Stimulated activated CD8-positive, alpha-beta memory T cell treated with anti-CD3 and anti-CD28 coated beads, Interleukin-7, amount 100 ng/mL, for 48 hours (primary cell): ENCODE results near the gene C20orf141.
"Not testable (repeated sequence)": the region's sequence is repeated elsewhere in the genome, so short reads cannot be mapped to it uniquely, and the experiment has no call there.

Experiments used
- DNase-seq, 2 donors: peaks; one replicate each; pipeline ENCODE4 v3.0.0-alpha.2; 2020; ENCODE audit warnings: low read depth in 1 of 2; ENCODE audit errors: extremely low read depth in 1 of 2

The C20orf141 gene

DNA sequence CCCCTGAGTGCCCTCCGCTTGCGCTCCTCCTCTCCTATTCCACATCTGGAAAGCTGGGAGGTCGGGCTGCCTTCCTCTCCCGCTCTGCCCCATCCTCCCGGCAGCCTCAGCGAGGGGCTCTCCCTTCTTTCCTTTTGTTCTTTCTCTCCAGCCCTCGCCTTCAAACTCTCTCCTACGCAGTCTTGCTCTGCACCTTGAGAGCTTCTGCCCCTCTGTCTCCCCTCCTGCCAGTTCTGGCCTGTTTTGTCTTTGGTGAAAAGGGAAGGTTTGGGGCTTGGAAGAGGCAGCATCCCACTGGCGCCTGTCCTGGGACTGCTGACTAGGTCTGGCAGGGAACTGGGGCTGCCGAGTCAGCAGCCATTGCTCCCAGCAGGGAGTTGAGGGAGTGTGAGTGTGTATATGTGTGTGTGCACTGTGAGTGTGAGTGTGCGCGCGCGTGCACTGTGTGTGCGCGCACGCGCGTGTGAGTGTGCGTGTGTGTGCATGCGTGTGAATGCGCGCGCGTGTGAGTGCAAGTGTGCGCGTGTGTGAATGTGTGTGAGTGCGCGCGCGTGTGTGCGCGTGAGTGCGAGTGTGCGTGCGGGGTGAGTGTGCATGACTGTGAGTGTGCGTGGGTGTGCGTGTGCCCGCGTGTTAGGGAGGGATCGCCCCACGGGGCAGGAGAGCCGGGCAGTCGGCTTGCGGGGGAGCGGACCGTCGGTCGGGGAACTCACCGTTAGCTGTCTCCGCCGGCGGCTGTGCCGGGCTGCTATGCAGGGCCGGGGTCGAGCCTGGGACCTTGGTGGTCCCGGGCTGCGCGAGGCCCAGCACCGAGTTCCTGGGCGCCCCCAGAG is 14.9 kb upstream of the C20orf141 start:
- no peak for DNase-seq

DNA sequence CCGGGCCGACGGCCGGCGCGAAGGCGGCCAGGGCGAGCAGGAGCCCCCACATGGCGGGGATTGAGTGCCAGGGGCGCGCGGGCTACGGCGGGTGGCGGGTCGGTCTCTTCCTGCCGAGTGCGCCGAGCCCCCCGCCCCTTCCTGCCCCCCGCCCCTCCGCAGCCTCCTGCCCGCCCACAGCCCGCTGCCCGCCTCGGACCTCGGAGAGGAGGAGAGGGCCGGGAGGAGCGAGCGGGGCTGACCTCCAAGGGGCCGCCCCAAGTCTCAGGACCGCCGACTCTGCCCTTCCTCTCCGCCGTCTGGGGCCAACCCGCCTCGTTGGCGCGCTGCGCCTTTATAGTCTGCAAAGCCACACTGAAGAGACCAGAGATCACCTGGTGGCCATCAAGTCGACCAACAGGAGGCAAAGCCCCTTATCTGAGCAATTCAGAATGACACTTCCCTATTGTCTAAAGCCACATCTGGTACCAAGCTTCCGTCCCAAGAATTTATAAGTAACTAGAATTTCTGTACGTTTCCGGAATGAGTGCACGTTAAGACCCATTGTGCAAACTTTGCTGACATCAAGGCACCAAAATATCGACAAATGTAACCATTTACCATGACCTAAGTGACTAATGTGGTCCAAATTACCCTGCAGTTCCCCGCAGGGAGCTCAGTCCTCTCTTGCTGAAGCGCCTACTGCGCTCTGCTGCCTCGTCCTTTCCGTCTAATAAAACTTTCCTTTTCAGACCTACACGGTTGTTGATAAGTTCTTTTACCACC is 14.1 kb upstream of the C20orf141 start, which contains the start of gene CPXM1:
Gene CPXM1, minus strand, starts transcription at position 107 of the 765 bp plus-strand sequence. Its CDS starts 55 bp downstream, at position 52.
- DNase-seq = no peak

DNA sequence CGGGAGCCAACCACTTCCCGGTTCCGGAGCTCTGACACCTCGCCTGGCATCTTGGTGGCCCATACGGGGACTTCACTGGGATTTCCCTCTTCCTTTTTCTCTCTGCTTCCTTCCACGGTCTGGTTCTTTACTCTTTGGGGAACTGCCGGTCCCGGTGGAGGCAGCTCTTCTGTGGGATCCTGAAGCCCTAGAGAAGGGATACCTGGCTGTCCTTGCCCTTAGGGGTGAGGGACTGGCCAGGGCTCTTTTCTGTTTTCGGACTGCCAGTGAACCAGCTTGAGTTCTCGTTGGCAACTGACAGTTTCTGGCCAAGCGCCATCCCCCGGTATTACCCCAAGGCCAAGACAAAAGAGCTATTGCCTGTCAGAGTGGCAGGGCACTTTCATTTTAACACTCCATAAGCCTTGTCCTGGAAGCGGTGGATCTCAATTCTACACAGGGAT is 13.5 kb upstream of the C20orf141 start:
- DNase-seq = no peak

DNA sequence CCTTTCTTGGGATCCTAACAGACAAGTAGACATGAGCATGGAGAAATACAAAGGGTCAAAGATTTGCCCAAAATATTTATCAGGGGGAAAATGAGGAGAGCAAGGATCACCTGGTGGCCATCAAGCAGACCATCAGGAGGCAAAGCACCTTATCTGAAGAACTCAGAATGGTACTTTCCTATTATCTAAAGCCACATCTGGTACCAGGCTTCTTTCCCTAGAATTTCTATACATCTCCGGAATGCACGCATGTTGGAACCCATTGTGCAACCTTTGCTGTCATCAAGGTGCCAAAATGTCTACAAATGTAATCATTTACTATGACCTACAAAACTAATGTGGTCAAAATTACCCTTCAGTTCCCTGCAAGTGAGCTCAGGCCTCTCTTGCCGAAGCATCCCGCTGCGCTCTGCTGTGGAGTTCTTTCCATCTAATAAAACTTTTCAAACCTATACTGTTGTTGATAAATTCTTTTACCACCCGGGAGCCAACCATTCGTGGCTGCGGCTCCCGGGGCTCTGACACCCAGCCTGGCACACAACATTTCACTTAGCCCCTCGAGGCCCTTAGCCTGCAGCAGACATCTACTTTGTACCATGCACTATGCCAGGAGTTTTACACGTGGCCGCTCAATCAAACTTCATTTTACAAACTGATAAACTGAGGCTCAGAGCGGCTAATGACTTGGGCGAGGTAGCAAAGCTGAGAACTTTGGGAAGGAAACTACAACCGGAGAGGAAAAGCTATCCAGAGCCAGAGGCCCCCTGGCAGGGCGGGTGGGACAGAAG is 10.6 kb upstream of the C20orf141 start:
- no peak for DNase-seq

DNA sequence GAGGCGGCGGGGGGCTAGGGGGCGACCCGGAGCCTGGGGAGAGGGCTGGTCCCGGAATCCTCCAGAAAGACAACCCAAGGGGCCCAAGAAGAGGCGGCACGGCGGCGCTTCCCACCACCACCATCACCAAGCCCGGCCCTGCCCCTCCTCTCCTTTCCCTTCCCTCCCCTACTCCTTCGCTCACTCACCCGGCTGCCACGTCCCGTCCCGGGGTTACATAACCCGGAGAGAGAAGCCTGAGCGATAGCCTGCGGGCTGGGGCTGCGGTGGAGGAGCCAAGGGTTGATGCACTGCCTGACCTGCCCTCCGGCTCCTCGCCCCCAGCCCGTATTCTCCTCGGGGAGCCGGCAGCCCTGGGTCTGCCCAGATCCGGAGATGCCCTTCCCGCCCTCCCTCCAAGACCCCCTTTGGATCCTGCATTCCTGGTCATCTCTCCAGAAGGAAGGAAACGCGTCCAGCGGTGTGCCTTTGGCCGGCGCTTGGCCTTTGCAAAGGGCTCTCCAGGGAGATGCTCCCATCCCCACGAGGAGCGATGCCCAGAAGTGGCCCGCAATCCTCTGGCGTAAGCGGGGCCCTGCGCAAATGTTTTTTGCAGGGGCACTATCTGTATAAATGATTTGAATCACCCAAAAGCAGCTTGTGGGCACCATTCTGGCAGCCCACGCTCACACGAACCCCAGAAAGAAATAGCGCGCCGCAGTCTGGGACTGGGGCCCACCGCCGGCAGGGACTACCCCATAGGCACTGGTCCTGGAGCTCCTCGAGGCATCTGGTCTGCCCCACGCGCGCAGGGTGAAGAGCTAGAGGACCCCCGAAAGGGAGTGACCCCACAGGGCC is 9.7 kb upstream of the C20orf141 start:
- DNase-seq = no peak

DNA sequence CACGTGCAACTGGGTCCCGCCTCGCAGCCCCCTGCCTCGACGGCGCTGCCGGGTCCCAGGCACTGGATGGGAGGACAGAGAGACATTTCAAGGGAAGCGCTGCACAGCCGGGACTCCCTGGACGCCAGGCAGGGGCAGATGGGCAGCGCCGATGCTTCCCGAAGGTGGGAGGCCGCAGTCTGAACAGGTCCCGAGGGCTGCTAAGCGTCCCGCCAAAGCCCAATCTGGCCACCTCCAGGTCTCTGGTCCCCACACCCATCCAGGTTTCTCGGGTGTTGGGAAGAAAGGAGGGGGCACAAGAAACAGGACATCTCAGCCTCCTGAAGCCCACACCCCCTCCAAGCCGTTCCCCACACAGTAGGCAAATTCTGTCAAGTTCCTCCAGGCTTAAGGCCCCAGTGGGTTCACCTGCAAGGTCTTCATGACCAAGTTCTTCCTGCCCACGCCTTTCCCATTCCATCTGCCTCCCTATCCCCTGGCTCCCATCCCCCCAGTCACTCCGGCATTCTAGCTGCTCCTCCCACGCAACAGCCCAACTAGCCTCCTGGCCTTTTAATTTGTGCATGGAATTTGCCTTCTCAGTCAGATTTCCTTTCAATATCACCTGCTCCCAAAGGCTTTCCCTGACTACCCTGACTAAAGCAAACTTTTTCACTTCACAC is 9.0 kb upstream of the C20orf141 start:
- DNase-seq = no peak

DNA sequence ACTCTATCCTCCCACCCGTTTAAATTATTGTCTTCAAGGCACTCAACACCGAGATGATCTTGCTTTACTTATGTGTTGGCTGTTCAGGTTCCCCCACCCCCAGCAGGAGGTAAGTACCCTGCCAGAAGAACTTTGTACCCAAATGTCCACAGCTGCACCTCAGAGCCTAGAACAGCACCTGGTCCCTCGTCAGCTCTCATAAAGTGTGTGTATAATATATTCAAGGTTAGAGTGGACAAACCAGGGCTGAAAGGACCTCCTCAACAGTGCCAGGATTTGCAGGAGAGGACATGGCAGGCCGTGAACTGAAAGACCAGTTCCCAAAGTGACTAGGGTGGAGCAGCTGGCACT is 8.5 kb upstream of the C20orf141 start:
- DNase-seq = no peak

DNA sequence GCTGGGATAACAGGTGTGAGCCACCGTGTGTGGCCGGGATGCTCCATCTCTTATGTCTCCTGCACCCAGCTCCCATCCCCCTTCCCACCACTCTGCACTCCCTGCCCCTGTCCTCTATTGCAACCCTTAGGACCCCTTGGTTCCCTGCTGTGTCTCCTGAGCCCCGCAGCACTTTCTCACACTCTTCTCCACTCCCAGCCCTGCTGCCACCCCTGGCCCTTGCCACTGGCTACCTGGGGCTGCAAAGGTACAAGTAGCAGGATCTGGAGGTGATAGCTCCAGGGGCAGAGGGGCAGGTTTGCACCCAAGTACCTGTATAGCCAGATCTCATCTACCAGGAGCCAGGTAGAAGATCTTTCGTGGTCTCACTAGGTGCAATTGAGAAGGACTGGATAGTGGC is 7.8 kb upstream of the C20orf141 start:
- no peak for DNase-seq

DNA sequence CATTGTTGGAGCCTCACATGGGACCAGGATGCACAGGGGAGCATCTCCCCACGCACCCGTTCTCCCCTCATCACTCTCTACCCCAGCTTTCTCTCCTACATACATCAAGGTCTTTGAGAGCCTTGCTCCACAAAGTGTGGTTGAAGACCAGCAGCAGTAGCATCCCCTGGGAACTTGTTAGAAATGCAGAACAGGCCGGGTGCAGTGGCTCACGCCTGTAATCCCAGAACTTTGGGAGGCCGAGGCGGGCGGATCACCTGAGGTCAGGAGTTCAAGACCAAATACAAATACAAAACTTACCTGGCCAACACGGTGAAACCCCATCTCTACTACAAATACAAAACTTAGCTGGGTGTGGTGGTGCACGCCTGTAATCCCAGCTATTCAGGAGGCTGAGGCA is 6.9 kb upstream of the C20orf141 start:
- not testable (repeated sequence) for DNase-seq

DNA sequence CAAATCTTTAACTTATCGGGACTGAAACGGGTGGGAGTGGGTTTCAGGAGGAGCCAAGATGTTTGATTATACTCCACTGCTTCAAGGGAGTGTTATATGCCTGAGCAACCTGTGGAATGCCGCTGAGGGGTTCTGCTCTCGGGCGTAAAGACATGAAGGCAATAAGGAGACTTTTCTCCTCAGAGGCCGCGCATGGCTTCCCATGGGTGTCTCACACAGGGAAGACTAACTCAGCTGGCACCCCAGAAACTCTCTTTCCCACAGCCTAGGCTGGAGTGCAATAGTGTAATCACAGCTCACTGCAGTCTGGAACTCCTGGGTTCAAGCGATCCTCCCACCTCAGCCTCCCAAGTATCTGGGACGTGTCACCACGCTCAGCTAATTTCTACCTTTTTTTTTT is 5.1 kb upstream of the C20orf141 start:
- no peak for DNase-seq

DNA sequence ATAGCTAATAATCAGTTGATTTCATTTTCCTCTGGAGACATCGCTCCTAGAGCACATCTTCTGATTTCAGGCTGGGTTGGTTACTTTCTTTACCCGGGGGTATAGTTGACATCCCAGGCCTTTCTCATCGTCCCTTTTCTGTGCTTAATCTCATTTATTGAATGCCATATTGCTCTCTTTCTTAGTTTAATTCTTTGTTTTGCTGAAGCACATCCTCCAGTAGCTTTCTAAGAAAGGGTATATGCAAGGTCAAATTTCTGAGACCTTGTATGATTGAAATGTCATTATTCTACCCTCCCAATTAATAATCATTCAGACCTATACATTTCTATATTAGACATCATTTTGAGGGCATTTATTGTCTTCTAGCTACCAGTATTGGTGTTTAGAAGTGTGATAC is 2.6 kb upstream of the C20orf141 start:
- no peak for DNase-seq

DNA sequence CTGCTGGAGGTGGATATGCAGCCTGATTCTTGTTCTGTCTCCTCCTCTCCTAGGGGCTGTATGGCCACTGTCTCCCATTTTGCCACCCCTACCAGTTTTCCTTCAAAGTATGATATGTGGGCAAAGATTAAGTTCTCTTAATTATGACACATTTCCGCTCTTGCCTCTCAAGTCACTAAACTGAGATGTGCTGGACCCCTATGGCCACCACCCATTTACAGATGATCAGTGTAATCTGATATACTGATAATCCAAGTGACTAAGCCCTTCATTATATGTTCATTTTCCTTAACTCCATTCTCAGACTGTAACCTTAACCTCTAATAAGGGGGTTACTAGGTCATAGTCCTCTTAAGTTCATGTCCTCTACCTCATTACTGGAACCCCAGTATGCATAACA is 711 bp upstream of the C20orf141 start:
- DNase-seq = no peak

DNA sequence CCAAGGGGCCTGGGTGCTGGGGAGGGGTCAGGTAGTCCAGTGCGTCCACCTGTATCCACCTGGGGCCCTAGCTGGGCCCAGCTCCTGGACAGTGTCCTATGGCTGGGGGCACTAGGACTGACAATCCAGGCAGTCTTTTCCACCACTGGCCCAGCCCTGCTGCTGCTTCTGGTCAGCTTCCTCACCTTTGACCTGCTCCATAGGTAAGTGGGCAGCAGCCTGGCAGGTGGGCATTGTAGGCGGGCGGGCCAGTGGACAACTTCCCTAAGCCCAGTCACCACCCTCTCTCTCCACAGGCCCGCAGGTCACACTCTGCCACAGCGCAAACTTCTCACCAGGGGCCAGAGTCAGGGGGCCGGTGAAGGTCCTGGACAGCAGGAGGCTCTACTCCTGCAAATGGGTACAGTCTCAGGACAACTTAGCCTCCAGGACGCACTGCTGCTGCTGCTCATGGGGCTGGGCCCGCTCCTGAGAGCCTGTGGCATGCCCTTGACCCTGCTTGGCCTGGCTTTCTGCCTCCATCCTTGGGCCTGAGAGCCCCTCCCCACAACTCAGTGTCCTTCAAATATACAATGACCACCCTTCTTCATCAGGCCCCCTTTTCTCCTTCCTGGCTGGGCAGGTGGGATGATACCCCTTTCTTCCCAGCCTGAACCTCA is 584 bp downstream of the C20orf141 start:
- no peak for DNase-seq

DNA sequence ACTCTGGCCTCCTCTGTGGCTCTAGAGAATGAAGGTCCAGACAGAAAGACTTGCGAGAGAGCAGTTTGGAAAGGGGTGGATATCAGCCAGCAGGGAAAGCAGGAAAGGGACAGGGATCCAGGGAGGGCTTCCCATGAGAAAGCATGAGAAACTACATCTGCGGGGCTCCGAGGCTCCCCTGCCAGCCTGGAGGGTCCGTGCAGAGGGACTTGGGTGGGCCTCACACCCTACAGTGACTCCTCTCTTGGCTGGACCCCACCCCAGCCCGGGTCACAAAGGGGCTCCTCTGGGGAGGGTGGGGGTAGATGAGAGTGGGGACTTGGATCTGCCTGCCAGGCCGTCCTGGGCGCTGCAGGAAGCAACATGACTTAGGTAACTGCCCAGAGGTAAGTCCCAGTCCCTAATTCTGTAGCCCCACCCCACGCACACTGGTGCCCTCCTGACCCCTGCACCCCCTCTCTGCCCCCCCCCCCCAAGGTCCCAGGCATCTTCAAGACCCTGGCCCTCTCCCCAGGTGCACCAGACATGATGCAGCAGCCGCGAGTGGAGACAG is 1.3 kb downstream of the C20orf141 start, which contains the start of gene TMEM239:
Gene TMEM239, plus strand, starts transcription at position 335 of the 553 bp plus-strand sequence. Its CDS starts 191 bp downstream, at position 526.
- DNase-seq = no peak

DNA sequence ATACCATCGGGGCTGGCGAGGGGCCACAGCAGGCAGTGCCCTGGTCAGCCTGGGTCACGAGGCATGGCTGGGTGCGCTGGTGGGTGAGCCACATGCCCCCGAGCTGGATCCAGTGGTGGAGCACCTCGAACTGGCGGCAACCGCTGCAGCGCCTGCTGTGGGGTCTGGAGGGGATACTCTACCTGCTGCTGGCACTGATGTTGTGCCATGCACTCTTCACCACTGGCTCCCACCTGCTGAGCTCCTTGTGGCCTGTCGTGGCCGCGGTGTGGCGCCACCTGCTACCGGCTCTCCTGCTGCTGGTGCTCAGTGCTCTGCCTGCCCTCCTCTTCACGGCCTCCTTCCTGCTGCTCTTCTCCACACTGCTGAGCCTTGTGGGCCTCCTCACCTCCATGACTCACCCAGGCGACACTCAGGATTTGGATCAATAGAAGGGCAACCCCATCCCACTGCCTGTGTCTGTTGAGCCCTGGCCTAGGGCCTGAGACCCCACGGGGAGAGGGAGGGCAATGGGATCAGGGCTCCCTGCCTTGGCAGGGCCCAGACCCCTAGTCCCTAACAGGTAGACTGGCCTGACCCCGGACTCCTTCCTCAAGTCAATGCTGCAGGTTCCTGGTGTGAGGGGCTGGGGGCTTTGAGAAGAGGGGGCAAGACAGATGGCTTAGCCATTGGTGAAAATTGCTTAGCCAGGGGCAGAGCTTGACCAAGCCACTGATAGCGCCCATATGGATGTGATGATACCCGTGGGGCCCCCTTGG is 2.0 kb downstream of the C20orf141 start:
- DNase-seq = no peak

DNA sequence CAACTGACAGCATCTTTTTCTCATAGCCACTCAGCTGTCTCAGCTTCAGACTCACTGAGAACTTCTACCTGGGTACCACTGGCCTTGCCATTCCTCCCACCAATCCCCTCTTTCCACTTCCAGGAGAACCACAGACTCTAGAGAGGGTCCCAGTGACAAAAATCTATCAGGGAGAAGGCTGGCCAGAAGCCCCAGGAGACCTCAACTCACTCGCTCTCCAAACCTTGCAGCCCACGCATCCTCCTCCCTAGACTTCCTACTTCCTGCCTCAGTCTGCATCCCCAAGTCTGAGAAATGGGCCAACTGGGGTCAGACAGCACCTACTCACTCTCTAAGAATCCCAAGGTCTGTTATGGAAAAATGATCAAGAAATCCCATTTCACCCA is 2.5 kb downstream of the C20orf141 start:
- no peak for DNase-seq

DNA sequence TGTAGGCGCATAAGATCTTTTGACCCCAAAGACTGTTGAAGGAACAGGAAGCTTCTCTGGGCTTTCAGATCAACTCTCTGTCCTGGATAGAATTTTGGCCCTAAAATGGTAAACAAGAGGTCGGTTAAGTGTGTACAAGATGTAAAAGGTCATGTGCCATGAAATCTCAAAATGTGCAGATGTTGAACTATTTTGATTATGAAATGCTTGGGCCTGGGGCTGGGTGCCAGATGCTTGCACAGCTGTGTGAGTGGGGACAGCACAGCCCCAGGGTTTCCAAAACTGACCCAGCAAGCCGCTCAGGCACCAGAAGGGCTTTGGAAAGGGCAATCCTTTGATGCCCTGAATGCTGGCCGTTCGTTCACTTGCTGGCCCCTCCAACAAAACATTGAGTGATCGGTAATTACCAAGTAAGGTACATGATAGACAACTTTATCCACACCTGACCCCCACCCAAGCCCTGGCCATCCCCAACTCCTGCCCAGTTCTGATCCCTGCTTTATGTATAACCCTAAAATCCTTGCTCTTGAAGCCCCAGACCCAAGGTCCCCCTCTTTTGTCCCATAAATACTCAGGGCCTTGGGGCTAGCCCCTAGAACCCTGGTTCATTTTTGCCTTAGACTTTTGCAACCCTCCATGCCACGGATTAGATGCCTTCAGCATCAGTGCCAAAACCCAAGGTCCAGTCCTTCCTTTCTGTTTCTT is 3.3 kb downstream of the C20orf141 start:
- no peak for DNase-seq
